AG09319 (cell line): Measurements from ENCODE around the gene NTN4.

Source experiments
- DNase-seq: peaks from one replicate; pipeline ENCODE4 v3.0.0-alpha.2; 2010; ENCODE audit warnings: low read depth; ENCODE audit errors: extremely low read depth
- TF ChIP-seq, protein P1 (sequence below): IDR thresholded peaks from 2 replicates; pipeline ENCODE4 v1.5.1; 2011; ENCODE audit warnings: low read depth, mild to moderate bottlenecking, inconsistent platforms, low read length, moderate library complexity

The NTN4 gene

DNA sequence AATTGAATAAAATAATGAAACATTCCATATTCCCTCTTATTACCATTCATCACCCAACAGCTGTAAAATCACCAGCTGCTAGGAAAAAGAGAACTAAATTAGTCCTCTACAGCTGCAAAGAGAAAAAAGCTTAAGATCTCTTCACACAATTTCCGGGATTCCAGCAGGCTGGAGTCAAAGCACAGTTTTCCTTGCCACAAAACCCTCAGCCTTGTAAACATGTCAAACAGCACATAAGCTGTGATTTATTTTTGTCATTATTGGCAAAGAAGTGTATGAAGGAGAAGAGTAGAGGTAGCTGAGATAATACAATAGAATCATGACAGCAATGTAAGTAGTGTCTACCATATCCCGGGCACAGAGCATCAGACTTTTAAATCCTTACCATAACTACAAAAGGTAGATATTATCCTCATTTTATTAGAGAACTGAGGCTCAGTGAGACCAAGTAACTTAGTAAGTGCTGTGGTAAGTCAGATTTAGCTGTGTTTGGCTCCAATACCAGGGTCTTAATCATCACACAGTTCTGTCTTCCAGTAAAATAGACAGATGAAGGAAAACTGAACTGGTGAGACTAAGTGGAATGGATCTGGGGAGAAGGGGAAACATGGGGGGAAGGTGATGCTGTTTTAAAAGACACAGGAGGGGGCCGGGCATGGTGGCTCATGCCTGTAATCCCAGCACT, 57.3 kb downstream of the NTN4 start:
- TF ChIP-seq, protein P1, sequence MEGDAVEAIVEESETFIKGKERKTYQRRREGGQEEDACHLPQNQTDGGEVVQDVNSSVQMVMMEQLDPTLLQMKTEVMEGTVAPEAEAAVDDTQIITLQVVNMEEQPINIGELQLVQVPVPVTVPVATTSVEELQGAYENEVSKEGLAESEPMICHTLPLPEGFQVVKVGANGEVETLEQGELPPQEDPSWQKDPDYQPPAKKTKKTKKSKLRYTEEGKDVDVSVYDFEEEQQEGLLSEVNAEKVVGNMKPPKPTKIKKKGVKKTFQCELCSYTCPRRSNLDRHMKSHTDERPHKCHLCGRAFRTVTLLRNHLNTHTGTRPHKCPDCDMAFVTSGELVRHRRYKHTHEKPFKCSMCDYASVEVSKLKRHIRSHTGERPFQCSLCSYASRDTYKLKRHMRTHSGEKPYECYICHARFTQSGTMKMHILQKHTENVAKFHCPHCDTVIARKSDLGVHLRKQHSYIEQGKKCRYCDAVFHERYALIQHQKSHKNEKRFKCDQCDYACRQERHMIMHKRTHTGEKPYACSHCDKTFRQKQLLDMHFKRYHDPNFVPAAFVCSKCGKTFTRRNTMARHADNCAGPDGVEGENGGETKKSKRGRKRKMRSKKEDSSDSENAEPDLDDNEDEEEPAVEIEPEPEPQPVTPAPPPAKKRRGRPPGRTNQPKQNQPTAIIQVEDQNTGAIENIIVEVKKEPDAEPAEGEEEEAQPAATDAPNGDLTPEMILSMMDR = no peak
- DNase-seq = no peak

DNA sequence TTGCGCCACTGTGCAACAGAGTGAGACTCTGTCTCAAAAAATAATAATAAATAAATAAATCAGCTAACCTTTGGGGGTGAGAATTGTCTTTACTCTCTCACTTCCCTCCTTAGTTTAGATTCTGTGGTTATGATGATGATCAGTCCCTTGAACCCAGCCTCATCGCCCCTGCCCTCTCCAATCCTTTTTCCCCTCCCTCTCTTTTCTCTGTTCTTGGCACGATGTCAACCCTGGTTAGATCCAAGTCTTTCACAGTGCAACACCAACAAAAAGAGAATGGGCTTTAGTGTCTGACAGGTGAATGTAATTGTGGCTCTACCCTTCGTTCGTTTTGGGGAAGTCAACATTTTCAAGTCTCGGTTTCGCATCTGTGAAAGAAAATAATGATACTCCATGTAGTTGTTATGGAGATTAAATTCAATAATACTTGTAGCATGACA, 59.0 kb downstream of the NTN4 start:
- DNase-seq = no peak
- TF ChIP-seq, protein P1 = no peak

DNA sequence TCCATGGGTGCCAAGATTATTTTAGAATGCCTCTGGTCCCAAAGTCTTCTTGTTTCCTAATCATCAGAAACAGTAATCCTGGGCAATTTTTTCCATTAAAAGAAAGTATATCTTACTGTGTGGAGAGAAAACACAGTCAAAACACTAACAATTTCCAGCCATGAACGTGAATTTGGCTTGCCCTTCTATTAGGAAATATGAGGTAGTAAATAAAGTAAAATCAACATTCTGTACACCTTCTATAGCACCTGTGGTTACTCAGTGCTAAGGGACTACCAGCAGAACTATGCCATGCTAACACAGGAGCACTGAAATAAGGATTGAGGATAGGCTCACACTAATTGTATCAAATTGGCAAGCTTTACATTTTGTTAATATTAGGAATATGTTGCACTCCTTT, 60.1 kb downstream of the NTN4 start:
- TF ChIP-seq, protein P1 = no peak
- DNase-seq = no peak

DNA sequence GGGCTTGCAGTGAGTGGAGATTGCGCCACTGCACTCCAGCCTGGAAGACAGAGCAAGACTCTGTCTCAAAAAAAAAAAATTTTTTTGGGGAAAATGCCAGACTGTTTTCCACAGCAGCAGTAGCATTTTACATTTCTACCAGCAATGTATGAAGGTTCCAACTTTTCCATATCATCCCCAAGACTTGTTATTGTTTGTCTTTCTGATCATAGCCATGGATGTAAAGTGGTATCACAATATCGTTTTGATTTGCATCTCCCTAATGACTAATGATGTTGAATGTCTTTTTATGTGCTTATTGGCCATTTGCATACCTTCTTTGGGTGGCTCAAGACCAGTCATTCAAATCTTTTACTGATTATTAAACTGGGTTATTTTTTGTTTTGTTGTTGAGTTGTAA, 63.7 kb downstream of the NTN4 start:
- DNase-seq = no peak
- TF ChIP-seq, protein P1 = no peak

- TF ChIP-seq, protein P1 = no peak
- no peak for DNase-seq
Observed at GRCh38 chr12:95724767-95725166, 65.8 kb downstream of the NTN4 start.

DNA sequence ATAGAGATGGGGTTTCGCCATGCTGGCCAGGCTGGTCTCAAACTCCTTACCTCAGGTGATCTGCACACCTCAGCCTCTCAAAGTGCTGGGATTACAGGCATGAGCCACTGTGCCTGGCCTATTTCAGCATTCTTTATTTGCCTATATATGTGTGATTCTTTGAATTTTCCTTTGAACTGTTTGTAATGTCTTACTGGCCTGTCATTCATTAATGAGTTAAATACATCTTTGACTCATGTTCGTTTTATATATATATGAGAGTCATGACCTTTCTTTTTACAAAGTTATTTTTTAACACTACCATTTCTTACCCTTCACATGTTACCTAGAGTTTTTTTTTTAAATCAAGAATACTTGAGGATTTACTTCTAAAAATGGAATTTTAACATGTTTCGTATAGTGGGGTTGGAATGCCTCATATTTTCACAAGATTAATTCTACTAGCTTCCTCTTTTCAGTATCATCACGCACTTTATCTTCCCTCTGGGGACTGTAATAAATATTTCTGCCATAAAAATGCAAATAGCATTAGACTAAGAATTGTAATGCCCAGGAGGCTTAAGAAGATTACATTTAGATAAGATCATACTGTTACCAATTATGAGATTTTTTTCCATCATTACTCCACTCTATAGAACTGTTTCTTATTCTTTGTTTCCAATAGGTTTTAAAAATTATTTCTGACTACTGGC, 66.7 kb downstream of the NTN4 start:
- TF ChIP-seq, protein P1 = no peak
- no peak for DNase-seq

DNA sequence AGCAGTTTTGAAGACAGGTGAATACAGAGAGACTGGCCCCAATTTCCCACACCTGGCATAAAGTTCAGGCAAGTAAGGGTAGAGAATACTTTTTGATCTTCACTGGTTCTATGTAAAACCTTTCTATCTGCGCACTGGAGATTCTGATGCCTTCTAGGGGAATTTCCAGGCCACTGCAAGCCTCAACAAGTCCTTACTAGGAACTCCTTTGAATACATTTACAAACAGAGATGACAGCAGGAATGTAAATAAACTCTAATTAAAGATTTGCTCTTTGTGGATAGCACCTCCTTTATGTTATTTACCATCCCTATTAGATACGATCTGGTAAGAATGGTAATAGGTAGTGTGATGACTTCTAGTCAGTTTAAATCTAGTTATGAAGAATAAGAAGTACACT, 69.2 kb downstream of the NTN4 start:
- no peak for DNase-seq
- TF ChIP-seq, protein P1 = peak; percentile 19
